OCI-LY1 (cell line): ENCODE data around the gene U2SURP.
A peak's percentile ranks its signal among the peaks of the same experiment; 100 is the strongest.

Experiments
- H2AFZ ChIP-seq: fragments of 200-600 bp; sonication (generic), shearing (Covaris generic); 2 replicates; pipeline ENCODE4 v1.6.0; 2014; ENCODE audit warnings: antibody characterized with exemption, mild to moderate bottlenecking, low read length
- H3F3A ChIP-seq: fragments of 200-600 bp; sonication (generic), shearing (Covaris generic); 2 replicates; pipeline ENCODE4 v1.6.0; 2014; ENCODE audit warnings: mild to moderate bottlenecking, antibody characterized with exemption, low read length, moderate library complexity; ENCODE audit not compliant: insufficient read depth
- H3K27ac ChIP-seq: fragments of 200-600 bp; sonication (generic); 2 replicates; pipeline ENCODE4 v1.5.1; 2014; ENCODE audit warnings: low read length, mixed run types, mild to moderate bottlenecking, low read depth; ENCODE audit not compliant: poor library complexity, severe bottlenecking
- H3K27me3 ChIP-seq: fragments of 200-600 bp; sonication (generic); 2 replicates; pipeline ENCODE4 v1.6.0; 2014; ENCODE audit warnings: antibody characterized with exemption, mild to moderate bottlenecking, low read length, moderate library complexity; ENCODE audit not compliant: insufficient read depth
- H3K36me3 ChIP-seq: fragments of 200-600 bp; sonication (generic); 2 replicates; pipeline ENCODE4 v1.6.1; 2014; ENCODE audit warnings: mild to moderate bottlenecking, antibody characterized with exemption, low read length, moderate library complexity, mixed read lengths; ENCODE audit not compliant: insufficient read depth
- H3K4me1 ChIP-seq: fragments of 200-600 bp; sonication (generic); 2 replicates; pipeline ENCODE4 v1.5.1; 2014; ENCODE audit warnings: mild to moderate bottlenecking, low read length, moderate library complexity; ENCODE audit not compliant: insufficient read depth, severe bottlenecking
- H3K4me2 ChIP-seq: fragments of 200-600 bp; sonication (generic), shearing (Covaris generic); 2 replicates; pipeline ENCODE4 v1.6.1; 2014; ENCODE audit warnings: low read length
- H3K4me3 ChIP-seq: fragments of 200-600 bp; sonication (generic); 2 replicates; pipeline ENCODE4 v1.5.1; 2014; ENCODE audit warnings: low read length, low read depth, mild to moderate bottlenecking, mixed read lengths; ENCODE audit not compliant: poor library complexity, severe bottlenecking
- H3K79me2 ChIP-seq: fragments of 200-600 bp; shearing (Covaris generic); 2 replicates; pipeline ENCODE4 v1.6.1; 2016; ENCODE audit warnings: mixed run types, low read length, mixed read lengths; ENCODE audit not compliant: insufficient read depth
- H3K9ac ChIP-seq: fragments of 200-600 bp; sonication (generic), shearing (Covaris generic); 2 replicates; pipeline ENCODE4 v1.6.1; 2014; ENCODE audit warnings: mild to moderate bottlenecking, low read length, mixed read lengths
- H3K9me2 ChIP-seq: fragments of 200-600 bp; sonication (generic), shearing (Covaris generic); 2 replicates; pipeline ENCODE4 v1.6.1; 2014; ENCODE audit warnings: low read depth, mild to moderate bottlenecking, low read length, mixed read lengths
- H3K9me3 ChIP-seq: fragments of 200-600 bp; shearing (Covaris generic); 2 replicates; pipeline ENCODE4 v1.6.1; 2014; ENCODE audit warnings: low read length, mixed read lengths
- H4K20me1 ChIP-seq: fragments of 200-600 bp; sonication (generic), shearing (Covaris generic); 2 replicates; pipeline ENCODE4 v1.6.0; 2016; ENCODE audit warnings: mild to moderate bottlenecking, low read length; ENCODE audit not compliant: insufficient read depth
- EZH2 ChIP-seq: fragments of 200-600 bp; sonication (generic), shearing (Covaris generic); IDR thresholded peaks from 2 replicates; pipeline ENCODE4 v1.8.0; 2017; ENCODE audit warnings: borderline replicate concordance, mixed run types, mild to moderate bottlenecking, antibody characterized with exemption, low read length, moderate library complexity, mixed read lengths
- TF ChIP-seq, protein P1 (sequence below): fragments of 200-600 bp; sonication (generic), shearing (Covaris generic); IDR thresholded peaks from 2 replicates; pipeline ENCODE4 v1.5.1; 2017; ENCODE audit warnings: mild to moderate bottlenecking, antibody characterized with exemption, low read length, moderate library complexity, mixed read lengths

Gene U2SURP

DNA sequence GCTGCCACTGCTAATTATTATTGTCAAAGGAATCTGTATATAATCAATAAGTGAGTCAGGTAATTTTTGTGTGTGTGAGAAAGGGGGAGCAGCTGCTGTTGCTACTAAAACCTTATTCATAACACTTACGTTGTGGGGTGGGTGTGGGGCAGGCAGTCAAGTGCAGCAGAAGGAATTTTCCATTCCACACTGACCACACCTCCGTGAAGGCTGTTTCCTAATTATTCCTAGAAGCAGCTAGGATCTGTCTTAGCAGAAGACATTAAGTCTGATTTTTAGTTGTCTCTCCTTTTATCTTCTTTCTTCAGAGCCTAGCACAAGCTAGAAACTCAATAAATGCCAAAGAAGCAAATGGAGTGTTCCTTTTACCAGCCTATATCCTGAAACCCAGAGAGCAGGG is 4.0 kb upstream of the U2SURP start:
- H3K36me3 ChIP-seq: no peaks in the 10 kb centered on the region
- no peak overlapping the region for H2AFZ ChIP-seq
- H3K79me2 ChIP-seq: peaks cover 7% of the 10 kb centered on the region
- H4K20me1 ChIP-seq: no peaks in the 10 kb centered on the region
- H3K4me1 ChIP-seq: peaks cover 15% of the 10 kb centered on the region
- no peaks in the 10 kb centered on the region for H3K27me3 ChIP-seq
- H3K9me2 ChIP-seq: no peaks in the 10 kb centered on the region
- no peak overlapping the region for H3K4me3 ChIP-seq
- no peak overlapping the region for H3K27ac ChIP-seq
- TF ChIP-seq EZH2: no peak
- TF ChIP-seq, protein P1, sequence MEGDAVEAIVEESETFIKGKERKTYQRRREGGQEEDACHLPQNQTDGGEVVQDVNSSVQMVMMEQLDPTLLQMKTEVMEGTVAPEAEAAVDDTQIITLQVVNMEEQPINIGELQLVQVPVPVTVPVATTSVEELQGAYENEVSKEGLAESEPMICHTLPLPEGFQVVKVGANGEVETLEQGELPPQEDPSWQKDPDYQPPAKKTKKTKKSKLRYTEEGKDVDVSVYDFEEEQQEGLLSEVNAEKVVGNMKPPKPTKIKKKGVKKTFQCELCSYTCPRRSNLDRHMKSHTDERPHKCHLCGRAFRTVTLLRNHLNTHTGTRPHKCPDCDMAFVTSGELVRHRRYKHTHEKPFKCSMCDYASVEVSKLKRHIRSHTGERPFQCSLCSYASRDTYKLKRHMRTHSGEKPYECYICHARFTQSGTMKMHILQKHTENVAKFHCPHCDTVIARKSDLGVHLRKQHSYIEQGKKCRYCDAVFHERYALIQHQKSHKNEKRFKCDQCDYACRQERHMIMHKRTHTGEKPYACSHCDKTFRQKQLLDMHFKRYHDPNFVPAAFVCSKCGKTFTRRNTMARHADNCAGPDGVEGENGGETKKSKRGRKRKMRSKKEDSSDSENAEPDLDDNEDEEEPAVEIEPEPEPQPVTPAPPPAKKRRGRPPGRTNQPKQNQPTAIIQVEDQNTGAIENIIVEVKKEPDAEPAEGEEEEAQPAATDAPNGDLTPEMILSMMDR: no peak
- no peaks in the 10 kb centered on the region for H3K9me3 ChIP-seq
- H3F3A ChIP-seq: no peaks in the 10 kb centered on the region
- no peak overlapping the region for H3K9ac ChIP-seq
- H3K4me2 ChIP-seq: no peak overlapping the region

DNA sequence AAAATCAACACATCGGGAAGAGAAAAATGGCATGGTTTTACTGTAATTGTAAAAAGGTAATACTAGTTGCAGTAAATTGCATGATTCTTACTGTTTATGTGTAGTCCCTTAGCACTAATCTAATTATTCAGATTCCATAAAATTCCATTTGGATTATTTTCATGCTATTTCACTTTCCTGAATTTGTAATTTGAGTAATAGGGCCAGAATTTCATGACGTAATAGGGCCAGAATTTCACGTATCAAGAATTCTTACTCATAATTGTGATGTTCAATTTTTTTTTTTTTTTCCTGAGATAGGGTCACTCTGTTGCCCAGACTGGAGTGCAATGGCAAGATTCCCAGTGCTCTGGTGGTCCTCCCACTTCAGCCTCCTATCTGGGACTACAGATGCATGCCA is 2.9 kb upstream of the U2SURP start:
- no peak overlapping the region for H3K9ac ChIP-seq
- H3K9me3 ChIP-seq: no peaks in the 10 kb centered on the region
- no peak overlapping the region for H2AFZ ChIP-seq
- no peak overlapping the region for H3K27ac ChIP-seq
- no peaks in the 10 kb centered on the region for H3F3A ChIP-seq
- no peaks in the 10 kb centered on the region for H3K9me2 ChIP-seq
- H4K20me1 ChIP-seq: no peaks in the 10 kb centered on the region
- H3K79me2 ChIP-seq: peaks cover 18% of the 10 kb centered on the region
- H3K4me3 ChIP-seq: no peak overlapping the region
- TF ChIP-seq EZH2: no peak
- TF ChIP-seq, protein P1: no peak
- no peak overlapping the region for H3K4me2 ChIP-seq
- H3K27me3 ChIP-seq: no peaks in the 10 kb centered on the region
- no peaks in the 10 kb centered on the region for H3K36me3 ChIP-seq
- peaks cover 23% of the 10 kb centered on the region for H3K4me1 ChIP-seq

DNA sequence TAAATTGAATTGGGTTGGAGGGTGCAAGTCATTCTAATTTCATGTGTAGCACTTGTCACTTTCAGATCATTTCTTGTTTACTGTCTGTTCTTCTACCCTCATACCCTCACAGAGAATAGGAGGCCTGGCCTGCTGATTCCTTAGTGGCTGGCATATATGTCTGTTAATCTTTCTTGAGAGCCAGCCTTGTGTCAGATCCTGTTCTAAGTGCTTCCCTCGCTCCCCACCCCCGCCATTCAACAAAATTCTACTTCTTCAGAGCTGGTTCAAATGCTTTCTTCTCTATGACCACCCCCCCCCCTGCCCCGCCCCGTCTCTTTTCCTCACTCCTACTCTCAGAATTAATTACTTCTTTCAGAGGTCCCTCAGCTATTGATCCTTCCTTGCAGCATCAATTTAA is 1.5 kb upstream of the U2SURP start:
- Histone ChIP-seq H3K27ac (no peak overlapping the region), H3K9ac (no peak overlapping the region), H3K4me3 (peak overlapping the region; percentile 79), H3F3A (no peaks in the 10 kb centered on the region), H4K20me1 (no peaks in the 10 kb centered on the region), H3K9me2 (no peaks in the 10 kb centered on the region), H3K27me3 (no peaks in the 10 kb centered on the region), H3K9me3 (no peaks in the 10 kb centered on the region), H3K4me1 (peaks cover 36% of the 10 kb centered on the region), H2AFZ (no peak overlapping the region), H3K4me2 (peak overlapping the region; percentile 93), H3K79me2 (peaks cover 32% of the 10 kb centered on the region), H3K36me3 (no peaks in the 10 kb centered on the region)
- TF ChIP-seq, protein P1: no peak
- TF ChIP-seq EZH2: no peak
